Sigmoid colon (tissue), 7 donors: ENCODE results near the gene HOMER3. TPM values are rescaled to one million over a fixed set of nuclear protein-coding genes. Genes with fewer than 3 reads are reported as not detected.

Source experiments
- DNase-seq: peaks from one replicate; pipeline ENCODE4 v3.0.0-alpha.2; 2019
- H3K27ac ChIP-seq, 4 donors: fragments of 200-600 bp; sonication (generic); one replicate each; pipeline ENCODE4 v1.5.1; 2016 to 2019; ENCODE audit warnings: mild to moderate bottlenecking in 1 of 4
- H3K27me3 ChIP-seq, 3 donors: fragments of 200-600 bp; sonication (generic); one replicate each; pipeline ENCODE4 v1.5.1; 2019; ENCODE audit warnings: mild to moderate bottlenecking in 1 of 3
- H3K36me3 ChIP-seq, 4 donors: fragments of 200-600 bp; sonication (generic); one replicate each; pipeline ENCODE4 v1.5.1; 2016 to 2019
- H3K4me1 ChIP-seq, 4 donors: fragments of 200-600 bp; sonication (generic); one replicate each; pipeline ENCODE4 v1.5.1; 2017 to 2019
- H3K4me3 ChIP-seq, 4 donors: fragments of 200-600 bp; sonication (generic); one replicate each; pipeline ENCODE4 v1.5.1; 2017 to 2019; ENCODE audit warnings: mild to moderate bottlenecking in 2 of 4, moderate library complexity in 1 of 4
- H3K9me3 ChIP-seq, 4 donors: fragments of 200-600 bp in 3 of 4; sonication (generic) in 3 of 4; one replicate each; pipeline versions ENCODE4 v1.5.1 to v1.6.1; 2013 to 2019
- EP300 ChIP-seq, 4 donors: sonication (generic); formaldehyde crosslinking; IDR thresholded peaks; one replicate each; pipeline ENCODE4 v1.6.1; 2017; ENCODE audit warnings: antibody characterized with exemption in 4 of 4
- POLR2A ChIP-seq, 2 donors: fragments of 450-650 bp; IDR thresholded peaks; one replicate each; pipeline ENCODE4 v1.6.1; 2016; ENCODE audit warnings: antibody characterized with exemption in 2 of 2, mild to moderate bottlenecking in 2 of 2, moderate library complexity in 2 of 2
- POLR2AphosphoS5 ChIP-seq, 4 donors: sonication (generic); formaldehyde crosslinking; IDR thresholded peaks; one replicate each; pipeline ENCODE4 v1.6.1; 2017; ENCODE audit warnings: antibody characterized with exemption in 4 of 4
- WGBS, 2 donors: extraction: QIAGEN DNeasy Blood & Tissue Kit; methylation state at CpG; one replicate each; pipeline ENCODE4 v1.1.7; 2013; 5-methylcytosine and 5-hydroxymethylcytosine counted together
- intact Hi-C: fragments of 100-400 bp; cut with DNase I; formaldehyde crosslinking; loops from one replicate; pipeline ENCODE4 v1.15.1; 2023
- polyA plus RNA-seq, 3 donors: library from polyadenylated mRNA; stranded (reverse); fragments of 200-250 nt; gene quantifications; one replicate each; pipeline ENCODE4 v1.2.3, GENCODE V29; 2013
- total RNA-seq, 4 donors: library from RNA; depleted of rRNA; stranded (reverse); fragments of >200 nt; gene quantifications; one replicate each; pipeline ENCODE4 v1.1.0, GENCODE V29; 2016
- TF ChIP-seq, protein P1 (sequence below), 4 experiments: fragments of 450-650 bp in 3 of 4; fragments of 200-600 bp in 1 of 4; IDR thresholded peaks; one replicate each; pipeline ENCODE4 v1.5.1; 2016 to 2019; ENCODE audit warnings: antibody characterized with exemption in 4 of 4, mild to moderate bottlenecking in 3 of 4, moderate library complexity in 2 of 4
- donor health status: healthy with polysubstance abuse.
- donor health status: Bipolar disorder and iron deficiency.
- donor health status: healthy.

Gene HOMER3
- total and polyA plus RNA-seq, 7 donors: 6.2 to 36.3 (median 22.8) TPM

DNA sequence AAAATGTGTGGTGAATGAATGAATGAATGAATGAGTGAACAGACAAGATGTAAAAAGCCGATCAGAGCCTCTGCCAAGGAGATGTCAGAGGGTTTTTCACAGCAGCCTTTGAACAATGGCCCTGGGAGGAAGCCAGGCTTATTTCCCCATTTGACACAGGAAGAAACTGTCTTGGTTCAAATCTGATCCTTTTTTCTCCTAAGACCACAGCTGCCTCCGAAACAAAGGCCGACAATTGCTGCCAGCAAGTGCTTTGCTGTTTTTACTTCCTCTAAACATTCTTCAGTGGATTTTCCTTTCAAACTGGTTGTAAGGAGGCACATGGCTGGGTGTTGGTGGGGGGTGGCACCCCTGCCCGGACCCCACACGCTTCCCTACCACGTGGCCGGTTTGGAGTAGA, 44.2 kb upstream of the HOMER3 start:
- H3K27ac ChIP-seq: no peak overlapping the region
- H3K4me1 ChIP-seq: peaks cover 0 to 4% (median 0%) of the 10 kb centered on the region in 4 donors
- no peak overlapping the region for H3K4me3 ChIP-seq
- intact Hi-C loops: no loop called here
- no peak for DNase-seq
- 40 to 67% methylated on average over 7 of the region's 7 CpGs for WGBS, 2 donors
- TF ChIP-seq, protein P1, sequence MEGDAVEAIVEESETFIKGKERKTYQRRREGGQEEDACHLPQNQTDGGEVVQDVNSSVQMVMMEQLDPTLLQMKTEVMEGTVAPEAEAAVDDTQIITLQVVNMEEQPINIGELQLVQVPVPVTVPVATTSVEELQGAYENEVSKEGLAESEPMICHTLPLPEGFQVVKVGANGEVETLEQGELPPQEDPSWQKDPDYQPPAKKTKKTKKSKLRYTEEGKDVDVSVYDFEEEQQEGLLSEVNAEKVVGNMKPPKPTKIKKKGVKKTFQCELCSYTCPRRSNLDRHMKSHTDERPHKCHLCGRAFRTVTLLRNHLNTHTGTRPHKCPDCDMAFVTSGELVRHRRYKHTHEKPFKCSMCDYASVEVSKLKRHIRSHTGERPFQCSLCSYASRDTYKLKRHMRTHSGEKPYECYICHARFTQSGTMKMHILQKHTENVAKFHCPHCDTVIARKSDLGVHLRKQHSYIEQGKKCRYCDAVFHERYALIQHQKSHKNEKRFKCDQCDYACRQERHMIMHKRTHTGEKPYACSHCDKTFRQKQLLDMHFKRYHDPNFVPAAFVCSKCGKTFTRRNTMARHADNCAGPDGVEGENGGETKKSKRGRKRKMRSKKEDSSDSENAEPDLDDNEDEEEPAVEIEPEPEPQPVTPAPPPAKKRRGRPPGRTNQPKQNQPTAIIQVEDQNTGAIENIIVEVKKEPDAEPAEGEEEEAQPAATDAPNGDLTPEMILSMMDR (IDR thresholded peaks at IDR 0.05): no peak
- no peak for TF ChIP-seq EP300 (IDR thresholded peaks at IDR 0.05)
- no peak for TF ChIP-seq POLR2AphosphoS5 (IDR thresholded peaks at IDR 0.05)
- TF ChIP-seq POLR2A (IDR thresholded peaks at IDR 0.05): no peak
- no peaks in the 10 kb centered on the region for H3K9me3 ChIP-seq
- H3K27me3 ChIP-seq: peaks cover 0 to 23% (median 0%) of the 10 kb centered on the region in 3 donors
- H3K36me3 ChIP-seq: no peaks in the 10 kb centered on the region

DNA sequence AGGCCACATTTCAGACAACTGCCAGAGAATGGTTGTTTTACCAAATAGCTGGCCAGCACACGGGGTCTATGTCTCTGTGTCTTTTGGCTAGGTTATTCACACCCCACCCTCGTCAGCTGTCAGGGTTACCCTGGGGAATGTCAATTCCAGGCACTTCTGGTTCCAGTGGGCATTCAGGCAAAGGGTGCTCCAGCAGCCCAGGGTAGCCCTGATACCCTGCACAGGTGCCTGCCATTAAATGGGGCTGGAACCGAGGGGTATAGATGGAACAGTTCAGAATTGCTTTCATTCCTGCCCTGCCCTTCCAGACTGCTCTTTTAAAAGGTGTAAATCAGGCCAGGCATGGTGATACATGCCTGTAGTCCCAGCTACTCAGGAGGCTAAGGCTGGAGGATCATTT, 43.2 kb upstream of the HOMER3 start:
- Histone ChIP-seq H3K4me3 (no peak overlapping the region), H3K36me3 (no peaks in the 10 kb centered on the region), H3K27ac (no peak overlapping the region), H3K27me3 (peaks cover 0 to 23% (median 0%) of the 10 kb centered on the region in 3 donors), H3K9me3 (no peaks in the 10 kb centered on the region), H3K4me1 (peaks cover 0 to 4% (median 0%) of the 10 kb centered on the region in 4 donors)
- 44 to 74% methylated on average over 3 of the region's 3 CpGs for WGBS, 2 donors
- DNase-seq: no peak
- TF ChIP-seq POLR2AphosphoS5 (IDR thresholded peaks at IDR 0.05): no peak
- no peak for TF ChIP-seq POLR2A (IDR thresholded peaks at IDR 0.05)
- TF ChIP-seq EP300 (IDR thresholded peaks at IDR 0.05): no peak
- TF ChIP-seq, protein P1 (IDR thresholded peaks at IDR 0.05): no peak
- intact Hi-C loops: no loop called here

DNA sequence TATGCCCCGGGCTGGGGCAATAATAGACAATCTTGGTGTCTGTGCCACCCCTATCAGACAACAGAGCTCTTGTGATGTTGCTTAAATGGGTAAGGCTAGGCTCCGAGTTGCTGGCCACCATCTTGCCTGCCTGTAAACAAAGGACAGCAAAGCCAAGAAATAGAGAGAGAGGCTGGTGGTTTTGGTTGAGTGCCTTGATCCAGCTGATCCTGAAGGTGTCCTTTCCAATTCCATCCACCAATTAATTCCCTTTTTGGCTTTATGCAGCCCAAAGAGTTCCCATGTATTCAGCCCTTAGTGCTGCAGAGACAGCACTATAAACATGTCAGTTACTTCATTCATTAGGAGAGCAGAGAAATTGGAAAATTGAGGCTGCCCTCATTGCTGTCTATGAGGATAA, 41.7 kb upstream of the HOMER3 start:
- WGBS, 2 donors: 55 to 85% methylated on average over 2 of the region's 2 CpGs

DNA sequence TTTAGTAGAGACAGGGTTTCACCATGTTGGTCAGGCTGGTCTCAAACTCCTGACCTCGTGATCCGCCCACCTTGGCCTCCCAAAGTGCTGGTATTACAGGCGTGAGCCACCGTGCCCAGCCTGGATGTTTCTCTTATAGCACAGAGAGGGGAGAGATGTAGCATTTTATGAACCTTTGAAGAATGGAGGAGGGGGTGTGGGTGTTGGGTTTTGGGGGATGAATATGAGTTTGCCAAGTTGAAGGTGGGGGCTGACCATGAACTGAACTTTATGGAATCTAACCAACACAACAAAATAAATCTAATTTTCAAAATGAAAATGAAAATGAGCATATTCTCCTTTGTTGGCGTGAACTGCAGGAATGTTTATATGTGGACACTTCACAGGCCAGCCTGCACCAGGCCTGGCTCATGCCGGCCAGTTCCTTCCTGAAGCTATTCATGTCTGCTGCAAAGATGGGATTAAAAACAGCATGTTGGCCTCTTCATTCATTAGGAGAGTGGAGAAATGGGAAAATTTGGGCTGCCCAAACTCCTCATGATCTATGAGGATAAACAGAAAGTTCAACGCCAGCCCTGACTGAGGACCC, 39.5 kb upstream of the HOMER3 start:
- no peaks in the 10 kb centered on the region for H3K4me1 ChIP-seq
- no peak overlapping the region for H3K27ac ChIP-seq
- no peaks in the 10 kb centered on the region for H3K36me3 ChIP-seq
- 80 to 85% methylated on average over 7 of the region's 7 CpGs for WGBS, 2 donors
- H3K27me3 ChIP-seq: peaks cover 0 to 23% (median 0%) of the 10 kb centered on the region in 3 donors
- DNase-seq: no peak
- TF ChIP-seq POLR2AphosphoS5 (IDR thresholded peaks at IDR 0.05): no peak
- TF ChIP-seq POLR2A (IDR thresholded peaks at IDR 0.05): no peak
- no peak for TF ChIP-seq EP300 (IDR thresholded peaks at IDR 0.05)
- TF ChIP-seq, protein P1 (IDR thresholded peaks at IDR 0.05): no peak
- intact Hi-C loops: no loop called here
- no peak overlapping the region for H3K4me3 ChIP-seq
- no peaks in the 10 kb centered on the region for H3K9me3 ChIP-seq

More for the DNA sequence above, 41.7 kb upstream of the HOMER3 start:
- Histone ChIP-seq H3K27me3 (peaks cover 0 to 23% (median 0%) of the 10 kb centered on the region in 3 donors), H3K4me3 (no peak overlapping the region), H3K27ac (no peak overlapping the region), H3K36me3 (no peaks in the 10 kb centered on the region), H3K9me3 (no peaks in the 10 kb centered on the region), H3K4me1 (peaks cover 0 to 4% (median 0%) of the 10 kb centered on the region in 4 donors)
- no peak for DNase-seq
- TF ChIP-seq EP300 (IDR thresholded peaks at IDR 0.05) (no peak), POLR2A (IDR thresholded peaks at IDR 0.05) (no peak), POLR2AphosphoS5 (IDR thresholded peaks at IDR 0.05) (no peak)
- TF ChIP-seq, protein P1 (IDR thresholded peaks at IDR 0.05): no peak
- intact Hi-C loops: no loop called here

DNA sequence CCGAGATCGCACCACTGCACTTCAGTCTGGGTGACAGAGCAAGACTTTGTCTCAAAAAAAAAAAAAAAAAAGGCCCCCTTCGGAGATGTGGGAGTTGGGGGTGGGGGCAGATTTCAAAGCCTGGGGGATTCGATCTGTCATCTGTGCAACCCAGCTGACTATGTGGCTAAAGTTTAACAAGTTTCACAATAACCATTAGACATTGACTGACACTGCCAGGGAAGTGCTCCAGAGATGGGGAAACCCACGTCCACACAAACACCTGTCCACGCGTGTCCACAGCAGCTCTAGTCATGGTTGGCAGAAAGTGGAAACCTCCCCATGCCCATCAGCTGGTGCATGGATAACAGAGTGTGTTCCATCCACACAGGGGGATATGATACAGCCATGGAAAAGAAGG, 37.6 kb upstream of the HOMER3 start:
- Histone ChIP-seq H3K27ac (no peak overlapping the region), H3K4me1 (no peaks in the 10 kb centered on the region), H3K4me3 (no peak overlapping the region), H3K27me3 (peaks cover 0 to 14% (median 0%) of the 10 kb centered on the region in 3 donors), H3K9me3 (no peaks in the 10 kb centered on the region), H3K36me3 (no peaks in the 10 kb centered on the region)
- intact Hi-C loops: no loop called here
- DNase-seq: no peak
- 67 to 70% methylated on average over 7 of the region's 7 CpGs for whole genome bisulfite sequencing, 2 donors
- TF ChIP-seq POLR2AphosphoS5 (IDR thresholded peaks at IDR 0.05) (no peak), POLR2A (IDR thresholded peaks at IDR 0.05) (no peak), EP300 (IDR thresholded peaks at IDR 0.05) (no peak)
- TF ChIP-seq, protein P1 (IDR thresholded peaks at IDR 0.05): no peak
